SU-DHL-6 (cell line): ENCODE measurements around the gene ENO2.

Experiments used
- H2AFZ ChIP-seq: fragments of 200-600 bp; sonication (generic); 2 replicates; pipeline ENCODE4 v1.6.1; 2014; ENCODE audit warnings: low read depth, mild to moderate bottlenecking, moderate library complexity, mixed read lengths, antibody characterized with exemption, low read length; ENCODE audit not compliant: severe bottlenecking
- H3F3A ChIP-seq: fragments of 200-600 bp; shearing (Covaris generic); 2 replicates; pipeline ENCODE4 v1.6.0; 2016; ENCODE audit warnings: antibody characterized with exemption, mild to moderate bottlenecking; ENCODE audit not compliant: insufficient read depth
- H3K27ac ChIP-seq: fragments of 200-600 bp; sonication (generic); 2 replicates; pipeline ENCODE4 v1.5.1; 2016; ENCODE audit warnings: low read depth, mild to moderate bottlenecking, low read length, moderate library complexity, mixed read lengths
- H3K27me3 ChIP-seq: fragments of 200-600 bp; sonication (generic), shearing (Covaris generic); 2 replicates; pipeline ENCODE4 v1.6.0; 2014; ENCODE audit warnings: mild to moderate bottlenecking, low read length
- H3K36me3 ChIP-seq: fragments of 200-600 bp; sonication (generic); 2 replicates; pipeline ENCODE4 v1.6.1; 2014; ENCODE audit warnings: mild to moderate bottlenecking, low read length, mixed read lengths
- H3K4me2 ChIP-seq: fragments of 300-600, 200-600 bp; shearing (Covaris generic), sonication (generic); 2 replicates; pipeline ENCODE4 v1.6.0; 2014; ENCODE audit warnings: low read length, low read depth, mild to moderate bottlenecking; ENCODE audit not compliant: poor library complexity, severe bottlenecking
- H3K4me3 ChIP-seq: fragments of 200-600 bp; sonication (generic); 2 replicates; pipeline ENCODE4 v1.5.1; 2014; ENCODE audit warnings: antibody characterized with exemption, low read length, mild to moderate bottlenecking, mixed read lengths; ENCODE audit not compliant: insufficient read depth, poor library complexity, severe bottlenecking
- H3K79me2 ChIP-seq: fragments of 200-600 bp; sonication (generic); 2 replicates; pipeline ENCODE4 v1.6.1; 2014; ENCODE audit warnings: mild to moderate bottlenecking, low read length, moderate library complexity; ENCODE audit not compliant: insufficient read depth
- H3K9ac ChIP-seq: fragments of 200-600 bp; sonication (generic); 2 replicates; pipeline ENCODE4 v1.7.0; 2014; ENCODE audit warnings: mild to moderate bottlenecking, low read length
- H3K9me2 ChIP-seq: fragments of 200-600 bp; sonication (generic); replicated peaks from 2 replicates; pipeline ENCODE4 v1.6.1; 2014; ENCODE audit warnings: low read length; ENCODE audit not compliant: insufficient read depth
- H3K9me3 ChIP-seq: fragments of 200-600 bp; sonication (generic); 2 replicates; pipeline ENCODE4 v1.6.1; 2014; ENCODE audit warnings: low read length, mixed read lengths; ENCODE audit not compliant: insufficient read depth
- H4K20me1 ChIP-seq: fragments of 200-600 bp; sonication (generic); 2 replicates; pipeline ENCODE4 v1.6.1; 2014; ENCODE audit warnings: low read depth, mild to moderate bottlenecking, antibody characterized with exemption, low read length, moderate library complexity, mixed read lengths
- EZH2phosphoT487 ChIP-seq: fragments of 200-600 bp; sonication (generic), shearing (Covaris generic); conservative IDR thresholded peaks from 2 replicates; pipeline ENCODE4 v1.6.1; 2018; ENCODE audit warnings: mild to moderate bottlenecking, antibody characterized with exemption, low read length, moderate library complexity, mixed read lengths
- TF ChIP-seq, protein P1 (sequence below): fragments of 200-600 bp; sonication (generic); IDR thresholded peaks from one replicate; pipeline ENCODE4 v1.5.1; 2017; ENCODE audit warnings: antibody characterized with exemption, mild to moderate bottlenecking, low read length, moderate library complexity; ENCODE audit not compliant: insufficient read depth, poor library complexity, severe bottlenecking

Gene ENO2

DNA sequence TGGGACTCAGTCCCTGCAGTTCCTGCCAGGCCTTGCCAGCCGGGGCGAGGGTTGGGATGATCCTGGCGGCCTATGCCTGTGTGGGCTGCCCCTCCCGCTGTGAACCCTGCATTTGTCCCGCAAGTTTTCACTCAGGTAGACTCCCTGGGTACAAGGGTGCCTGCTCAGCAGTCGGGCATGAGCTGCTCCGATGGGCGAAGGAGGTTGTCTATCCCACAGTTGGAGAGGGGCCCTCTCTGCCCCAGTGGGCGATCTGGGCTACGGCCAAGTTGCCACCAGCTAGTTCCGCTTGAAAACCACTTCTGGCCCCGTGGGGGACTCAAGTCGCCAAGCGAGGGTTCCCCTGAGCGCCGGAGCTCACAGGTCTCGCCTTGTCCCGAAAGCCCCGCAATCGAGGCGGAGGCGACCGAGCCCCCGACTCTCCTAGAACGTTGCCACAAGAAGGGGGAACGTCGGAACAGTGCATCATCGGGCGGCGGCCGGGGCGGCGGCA lies 47.4 kb upstream of the ENO2 start:
- Histone ChIP-seq H3K36me3 (peaks cover 3% of the 10 kb centered on the region; the same call in 1 of the 2 replicates), H4K20me1 (no peaks in the 10 kb centered on the region; the same call in 1 of the 2 replicates), H3K9me2 (no peaks in the 10 kb centered on the region), H2AFZ (peak overlapping the region; percentile 58), H3K79me2 (peaks cover 19% of the 10 kb centered on the region), H3K9ac (peak overlapping the region; percentile 98), H3K4me3 (peak overlapping the region; percentile 77), H3K27me3 (no peaks in the 10 kb centered on the region), H3F3A (peaks cover 35% of the 10 kb centered on the region), H3K4me2 (peak overlapping the region; percentile 87), H3K27ac (peak overlapping the region; percentile 47), H3K9me3 (no peaks in the 10 kb centered on the region)
- no peak for TF ChIP-seq EZH2phosphoT487
- TF ChIP-seq, protein P1, sequence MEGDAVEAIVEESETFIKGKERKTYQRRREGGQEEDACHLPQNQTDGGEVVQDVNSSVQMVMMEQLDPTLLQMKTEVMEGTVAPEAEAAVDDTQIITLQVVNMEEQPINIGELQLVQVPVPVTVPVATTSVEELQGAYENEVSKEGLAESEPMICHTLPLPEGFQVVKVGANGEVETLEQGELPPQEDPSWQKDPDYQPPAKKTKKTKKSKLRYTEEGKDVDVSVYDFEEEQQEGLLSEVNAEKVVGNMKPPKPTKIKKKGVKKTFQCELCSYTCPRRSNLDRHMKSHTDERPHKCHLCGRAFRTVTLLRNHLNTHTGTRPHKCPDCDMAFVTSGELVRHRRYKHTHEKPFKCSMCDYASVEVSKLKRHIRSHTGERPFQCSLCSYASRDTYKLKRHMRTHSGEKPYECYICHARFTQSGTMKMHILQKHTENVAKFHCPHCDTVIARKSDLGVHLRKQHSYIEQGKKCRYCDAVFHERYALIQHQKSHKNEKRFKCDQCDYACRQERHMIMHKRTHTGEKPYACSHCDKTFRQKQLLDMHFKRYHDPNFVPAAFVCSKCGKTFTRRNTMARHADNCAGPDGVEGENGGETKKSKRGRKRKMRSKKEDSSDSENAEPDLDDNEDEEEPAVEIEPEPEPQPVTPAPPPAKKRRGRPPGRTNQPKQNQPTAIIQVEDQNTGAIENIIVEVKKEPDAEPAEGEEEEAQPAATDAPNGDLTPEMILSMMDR: no peak

DNA sequence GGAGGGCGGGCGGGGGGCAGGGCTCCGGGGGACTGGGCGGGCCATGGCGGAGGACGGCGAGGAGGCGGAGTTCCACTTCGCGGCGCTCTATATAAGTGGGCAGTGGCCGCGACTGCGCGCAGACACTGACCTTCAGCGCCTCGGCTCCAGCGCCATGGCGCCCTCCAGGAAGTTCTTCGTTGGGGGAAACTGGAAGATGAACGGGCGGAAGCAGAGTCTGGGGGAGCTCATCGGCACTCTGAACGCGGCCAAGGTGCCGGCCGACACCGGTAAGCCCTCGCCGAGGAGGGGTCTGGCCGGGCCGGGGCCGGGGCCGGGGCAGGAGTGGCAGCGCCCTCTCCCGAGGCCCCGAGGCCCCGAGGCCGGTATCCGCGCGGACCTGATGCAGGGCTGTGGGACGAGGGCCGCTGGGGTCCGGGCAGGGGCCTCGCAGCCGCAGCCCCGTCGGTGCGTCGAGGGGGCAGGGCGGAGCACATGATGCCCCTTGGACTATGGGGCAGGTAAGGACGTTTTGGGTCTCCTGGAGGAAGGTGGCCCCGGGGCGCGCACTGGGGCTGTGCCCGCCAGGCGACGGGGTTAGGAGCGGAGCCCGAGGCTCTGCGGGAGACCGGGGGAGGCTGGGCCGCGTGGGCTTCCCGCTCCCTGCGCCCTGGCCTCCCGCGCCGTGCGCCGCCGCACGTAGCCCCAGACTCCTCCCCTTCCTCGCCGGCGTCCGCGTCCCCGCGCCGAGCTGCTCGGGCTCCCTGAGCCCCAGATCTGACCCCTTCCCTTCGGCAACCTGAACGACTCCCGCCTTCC lies 46.8 kb upstream of the ENO2 start, which contains the start of gene TPI1:
TSS of gene TPI1 (plus strand) at position 119 of the 798 bp plus-strand sequence. CDS start at position 155, 36 bp downstream.
- Histone ChIP-seq H3K27me3 (no peaks in the 10 kb centered on the region), H3K4me3 (peak within 1 kb of the TSS; percentile 77), H3K79me2 (peaks cover 19% of the 10 kb centered on the region), H4K20me1 (no peaks in the 10 kb centered on the region; the same call in 1 of the 2 replicates), H2AFZ (peak within 1 kb of the TSS; percentile 58), H3K36me3 (peaks cover 3% of the 10 kb centered on the region; the same call in 1 of the 2 replicates), H3F3A (peaks cover 38% of the 10 kb centered on the region), H3K9ac (peak within 1 kb of the TSS; percentile 98), H3K9me2 (no peaks in the 10 kb centered on the region), H3K4me2 (peak within 1 kb of the TSS; percentile 87), H3K27ac (peak within 1 kb of the TSS; percentile 84), H3K9me3 (no peaks in the 10 kb centered on the region)
- TF ChIP-seq EZH2phosphoT487: no peak
- TF ChIP-seq, protein P1: no peak

DNA sequence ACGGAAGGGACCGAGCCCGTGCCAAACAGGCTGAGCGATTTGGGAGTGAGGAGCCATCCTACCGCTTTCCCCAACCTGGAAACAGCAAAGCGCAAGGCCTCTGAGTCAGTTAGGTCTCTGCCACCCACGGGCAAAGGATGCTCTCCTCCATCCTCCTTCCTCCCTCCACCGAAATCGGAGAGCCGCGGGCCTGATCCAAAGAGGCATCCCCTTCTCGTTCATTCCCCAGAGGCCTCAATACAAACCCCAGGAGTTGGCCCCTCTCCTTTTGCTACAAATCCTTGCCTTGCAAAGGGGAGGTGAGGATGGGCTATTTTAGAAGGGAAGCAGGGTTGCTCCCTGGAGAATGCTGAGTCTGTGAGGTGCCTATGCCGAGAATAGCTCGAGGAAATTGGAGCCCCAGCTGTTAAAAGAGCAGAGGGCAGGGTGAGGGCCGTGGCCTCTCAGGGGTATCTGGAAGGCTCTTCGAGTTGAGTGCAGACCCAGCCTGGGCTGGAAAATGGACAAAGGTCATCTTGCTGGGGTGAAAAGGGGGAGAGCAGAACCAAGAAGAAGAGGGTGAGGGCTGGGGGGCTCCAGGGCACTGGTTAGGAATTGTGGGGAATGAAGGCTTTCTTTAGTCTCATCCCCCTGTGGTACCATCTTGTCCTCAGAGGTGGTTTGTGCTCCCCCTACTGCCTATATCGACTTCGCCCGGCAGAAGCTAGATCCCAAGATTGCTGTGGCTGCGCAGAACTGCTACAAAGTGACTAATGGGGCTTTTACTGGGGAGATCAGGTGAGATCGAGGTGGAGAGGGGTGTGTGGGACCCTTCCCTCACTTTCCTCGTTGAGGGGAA lies 46.0 kb upstream of the ENO2 start:
- TF ChIP-seq EZH2phosphoT487: no peak
- TF ChIP-seq, protein P1: no peak
- Histone ChIP-seq H3K27ac (peak overlapping the region; percentile 84), H3K27me3 (no peaks in the 10 kb centered on the region), H3K4me3 (peak overlapping the region; percentile 77), H3K4me2 (peak overlapping the region; percentile 87), H3K9me2 (no peaks in the 10 kb centered on the region), H3K9me3 (no peaks in the 10 kb centered on the region), H3K79me2 (peaks cover 19% of the 10 kb centered on the region), H2AFZ (no peak overlapping the region), H3K9ac (peak overlapping the region; percentile 98), H3F3A (peaks cover 38% of the 10 kb centered on the region), H4K20me1 (no peaks in the 10 kb centered on the region; the same call in 1 of the 2 replicates), H3K36me3 (peaks cover 3% of the 10 kb centered on the region; the same call in 1 of the 2 replicates)
